Measurements from ENCODE around the gene NAV2. TPM values are rescaled to one million over a fixed set of nuclear protein-coding genes. Genes with fewer than 3 reads are reported as not detected.

The NAV2 gene
- polyA plus RNA-seq, 1 donor (not counting 4 experiments of a cell fraction or from before 2014, with no cell fraction given): 4.0 TPM

DNA sequence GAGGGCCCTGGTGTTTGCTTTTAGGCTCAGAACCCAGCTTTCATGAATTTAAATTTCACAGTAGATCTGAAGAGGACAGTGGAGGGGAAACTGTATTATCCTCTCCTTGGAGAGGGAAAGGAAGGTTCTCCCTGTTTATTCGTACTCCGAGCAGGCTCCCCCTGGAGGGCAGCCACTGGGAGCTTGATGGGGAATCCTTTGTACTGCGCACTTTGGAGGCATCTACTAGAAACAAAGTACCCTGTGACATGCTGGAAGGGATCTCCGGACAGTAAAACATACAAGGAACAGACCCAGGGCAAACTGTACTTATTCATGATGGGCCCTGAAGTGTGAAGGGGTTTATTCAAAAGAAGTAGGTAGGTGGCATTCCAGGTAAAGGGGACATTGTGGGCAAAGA is 27.2 kb downstream of the NAV2 start:
- H3K9me1 ChIP-seq (ENCODE audit: control insufficient read depth, extremely low read depth, insufficient read depth, low read length): no peaks in the 10 kb centered on the region
- DNase-seq (ENCODE audit: low read depth, low spot score) (no peak), FAIRE-seq (no peak)
- no peaks in the 10 kb centered on the region for H3K4me1 ChIP-seq (ENCODE audit: control insufficient read depth, extremely low read depth, insufficient read depth, low read length)
- H3K9me3 ChIP-seq (ENCODE audit: control insufficient read depth, low read depth, low read length): no peaks in the 10 kb centered on the region
- H3K36me3 ChIP-seq (ENCODE audit: control insufficient read depth in 2 of 2, extremely low read depth in 1 of 2, insufficient read depth in 2 of 2, low read length in 2 of 2): no peaks in the 10 kb centered on the region
- TF ChIP-seq EZH2 (IDR thresholded peaks at IDR 0.05; ENCODE audit: low read length): no peak
- TF ChIP-seq CTCF (optimal IDR thresholded peaks at IDR 0.05 in 1 of 3, IDR thresholded peaks at IDR 0.05 in 1 of 3, conservative IDR thresholded peaks at IDR 0.05 in 1 of 3; ENCODE audit: extremely low read depth in 1 of 3, insufficient read depth in 2 of 3, low read length in 3 of 3): no peak
- no peak overlapping the region for H2AFZ ChIP-seq (ENCODE audit: control insufficient read depth, low read length)
- no peak overlapping the region for H3K27ac ChIP-seq (ENCODE audit: control insufficient read depth, insufficient read depth, low read length)
- H3K79me2 ChIP-seq (ENCODE audit: control insufficient read depth, insufficient read depth, low read length): no peaks in the 10 kb centered on the region
- dilution Hi-C loops (cut with MboI; ENCODE audit: extremely low pct_ligation_motif_present, low sequenced_read_pairs): no loop called here
- H3K27me3 ChIP-seq (ENCODE audit: control insufficient read depth, extremely low read depth, insufficient read depth, low read length): peaks cover 4% of the 10 kb centered on the region
- H3K4me2 ChIP-seq (ENCODE audit: control insufficient read depth, extremely low read depth, insufficient read depth, low read depth, low read length): no peak overlapping the region
- H4K20me1 ChIP-seq (ENCODE audit: control insufficient read depth, extremely low read depth, insufficient read depth, low read length): no peaks in the 10 kb centered on the region
- H3K9ac ChIP-seq (ENCODE audit: control insufficient read depth, extremely low read depth, insufficient read depth, low read length): no peak overlapping the region
- no peak overlapping the region for H3K4me3 ChIP-seq (ENCODE audit: control insufficient read depth in 2 of 3, extremely low read depth in 1 of 3, insufficient read depth in 2 of 3, low read depth in 1 of 3, low read length in 3 of 3)

DNA sequence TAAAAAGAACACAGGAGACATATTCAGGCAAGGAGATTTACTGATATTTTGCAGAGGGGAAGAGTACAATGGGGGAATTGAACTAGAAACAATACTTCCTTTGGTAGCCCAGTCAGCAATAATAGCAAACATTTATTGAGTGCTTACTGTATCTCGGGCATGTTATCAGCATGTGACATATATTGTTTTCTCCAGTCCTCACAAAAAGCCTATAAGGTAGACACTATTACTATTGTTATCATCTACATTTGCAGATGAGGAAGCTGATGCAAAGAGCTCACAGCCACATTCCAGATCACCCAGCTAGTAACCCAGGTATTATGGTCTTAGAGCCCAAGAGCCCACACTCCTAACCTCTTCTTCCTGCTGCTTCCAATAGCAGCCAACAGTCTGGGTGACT is 27.9 kb downstream of the NAV2 start:
- Histone ChIP-seq H3K36me3 (ENCODE audit: control insufficient read depth in 2 of 2, extremely low read depth in 1 of 2, insufficient read depth in 2 of 2, low read length in 2 of 2) (no peaks in the 10 kb centered on the region), H3K27me3 (ENCODE audit: control insufficient read depth, extremely low read depth, insufficient read depth, low read length) (peaks cover 4% of the 10 kb centered on the region), H4K20me1 (ENCODE audit: control insufficient read depth, extremely low read depth, insufficient read depth, low read length) (no peaks in the 10 kb centered on the region), H3K9ac (ENCODE audit: control insufficient read depth, extremely low read depth, insufficient read depth, low read length) (no peak overlapping the region), H2AFZ (ENCODE audit: control insufficient read depth, low read length) (no peak overlapping the region), H3K4me1 (ENCODE audit: control insufficient read depth, extremely low read depth, insufficient read depth, low read length) (no peaks in the 10 kb centered on the region), H3K4me2 (ENCODE audit: control insufficient read depth, extremely low read depth, insufficient read depth, low read depth, low read length) (no peak overlapping the region), H3K9me3 (ENCODE audit: control insufficient read depth, low read depth, low read length) (no peaks in the 10 kb centered on the region), H3K4me3 (ENCODE audit: control insufficient read depth in 2 of 3, extremely low read depth in 1 of 3, insufficient read depth in 2 of 3, low read depth in 1 of 3, low read length in 3 of 3) (no peak overlapping the region), H3K27ac (ENCODE audit: control insufficient read depth, insufficient read depth, low read length) (no peak overlapping the region), H3K9me1 (ENCODE audit: control insufficient read depth, extremely low read depth, insufficient read depth, low read length) (no peaks in the 10 kb centered on the region), H3K79me2 (ENCODE audit: control insufficient read depth, insufficient read depth, low read length) (no peaks in the 10 kb centered on the region)
- FAIRE-seq (no peak), DNase-seq (ENCODE audit: low read depth, low spot score) (no peak)
- dilution Hi-C loops (cut with MboI; ENCODE audit: extremely low pct_ligation_motif_present, low sequenced_read_pairs): no loop called here
- TF ChIP-seq CTCF (optimal IDR thresholded peaks at IDR 0.05 in 1 of 3, IDR thresholded peaks at IDR 0.05 in 1 of 3, conservative IDR thresholded peaks at IDR 0.05 in 1 of 3; ENCODE audit: extremely low read depth in 1 of 3, insufficient read depth in 2 of 3, low read length in 3 of 3) (no peak), EZH2 (IDR thresholded peaks at IDR 0.05; ENCODE audit: low read length) (no peak)
